ENCODE measurements around the gene CPNE6.

CPNE6 gene

GRCh38 chr14:24052656-24053547, 18.5 kb upstream of the CPNE6 start:
- no peak for DNase-seq (ENCODE audit: low read depth)

GRCh38 chr14:24053548-24054323, 17.6 kb upstream of the CPNE6 start:
- TF ChIP-seq CTCF (conservative IDR thresholded peaks at IDR 0.05; ENCODE audit: low read depth, low read length) = no peak
- H3K4me3 ChIP-seq (ENCODE audit: low read depth, low read length) = no peak overlapping the region
- no peak for DNase-seq (ENCODE audit: low read depth)

More at GRCh38 chr14:24052656-24053547, 18.5 kb upstream of the CPNE6 start:
- no peak for TF ChIP-seq CTCF (conservative IDR thresholded peaks at IDR 0.05; ENCODE audit: low read depth, low read length)
- no peak overlapping the region for H3K4me3 ChIP-seq (ENCODE audit: low read depth, low read length)

GRCh38 chr14:24054324-24054641, 17.1 kb upstream of the CPNE6 start:
- no peak overlapping the region for H3K4me3 ChIP-seq (ENCODE audit: low read depth, low read length)
- TF ChIP-seq CTCF (conservative IDR thresholded peaks at IDR 0.05; ENCODE audit: low read depth, low read length) = no peak
- no peak for DNase-seq (ENCODE audit: low read depth)

- no peak overlapping the region for H3K4me3 ChIP-seq (ENCODE audit: low read depth, low read length)
- DNase-seq (ENCODE audit: low read depth) = no peak
- TF ChIP-seq CTCF (conservative IDR thresholded peaks at IDR 0.05; ENCODE audit: low read depth, low read length) = no peak
Measured at GRCh38 chr14:24054646-24055045, 16.7 kb upstream of the CPNE6 start.

GRCh38 chr14:24055971-24056799, 15.2 kb upstream of the CPNE6 start:
- no peak overlapping the region for H3K4me3 ChIP-seq (ENCODE audit: low read depth, low read length)
- no peak for DNase-seq (ENCODE audit: low read depth)
- TF ChIP-seq CTCF (conservative IDR thresholded peaks at IDR 0.05; ENCODE audit: low read depth, low read length) = no peak

- H3K4me3 ChIP-seq (ENCODE audit: low read depth, low read length) = no peak overlapping the region
- no peak for TF ChIP-seq CTCF (conservative IDR thresholded peaks at IDR 0.05; ENCODE audit: low read depth, low read length)
- no peak for DNase-seq (ENCODE audit: low read depth)
Measured at GRCh38 chr14:24056800-24057184, 14.6 kb upstream of the CPNE6 start.
